ENCODE data around the gene SSTR4. TPM values are rescaled to one million over a fixed set of nuclear protein-coding genes. Genes with fewer than 3 reads are reported as not detected.

The SSTR4 gene, protein sequence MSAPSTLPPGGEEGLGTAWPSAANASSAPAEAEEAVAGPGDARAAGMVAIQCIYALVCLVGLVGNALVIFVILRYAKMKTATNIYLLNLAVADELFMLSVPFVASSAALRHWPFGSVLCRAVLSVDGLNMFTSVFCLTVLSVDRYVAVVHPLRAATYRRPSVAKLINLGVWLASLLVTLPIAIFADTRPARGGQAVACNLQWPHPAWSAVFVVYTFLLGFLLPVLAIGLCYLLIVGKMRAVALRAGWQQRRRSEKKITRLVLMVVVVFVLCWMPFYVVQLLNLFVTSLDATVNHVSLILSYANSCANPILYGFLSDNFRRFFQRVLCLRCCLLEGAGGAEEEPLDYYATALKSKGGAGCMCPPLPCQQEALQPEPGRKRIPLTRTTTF
- not detected in 2 replicates for total RNA-seq
- polyA plus RNA-seq = not detected in 2 replicates
- polyA plus RNA-seq (2011; cell fraction: cytosol; rRNA removed) = not detected in 2 replicates
- polyA plus RNA-seq (2011; cell fraction: nucleus; rRNA removed) = not detected in 2 replicates
- not detected in 2 replicates for polyA plus RNA-seq (2012)
- polyA minus RNA-seq = not detected in 2 replicates
- not detected for polyA minus RNA-seq (2011; cell fraction: cytosol; rRNA and poly(A)+ RNA removed)
- polyA minus RNA-seq (2011; cell fraction: nucleus; rRNA and poly(A)+ RNA removed) = not detected in 2 replicates
- not detected for Bru-seq, nascent RNA
- BruChase-seq, experiment 1, labeled RNA remaining after a 6-hour chase = not detected
- not detected for BruChase-seq, experiment 2, labeled RNA remaining after a 2-hour chase
- long read RNA-seq = 0 reads

DNA sequence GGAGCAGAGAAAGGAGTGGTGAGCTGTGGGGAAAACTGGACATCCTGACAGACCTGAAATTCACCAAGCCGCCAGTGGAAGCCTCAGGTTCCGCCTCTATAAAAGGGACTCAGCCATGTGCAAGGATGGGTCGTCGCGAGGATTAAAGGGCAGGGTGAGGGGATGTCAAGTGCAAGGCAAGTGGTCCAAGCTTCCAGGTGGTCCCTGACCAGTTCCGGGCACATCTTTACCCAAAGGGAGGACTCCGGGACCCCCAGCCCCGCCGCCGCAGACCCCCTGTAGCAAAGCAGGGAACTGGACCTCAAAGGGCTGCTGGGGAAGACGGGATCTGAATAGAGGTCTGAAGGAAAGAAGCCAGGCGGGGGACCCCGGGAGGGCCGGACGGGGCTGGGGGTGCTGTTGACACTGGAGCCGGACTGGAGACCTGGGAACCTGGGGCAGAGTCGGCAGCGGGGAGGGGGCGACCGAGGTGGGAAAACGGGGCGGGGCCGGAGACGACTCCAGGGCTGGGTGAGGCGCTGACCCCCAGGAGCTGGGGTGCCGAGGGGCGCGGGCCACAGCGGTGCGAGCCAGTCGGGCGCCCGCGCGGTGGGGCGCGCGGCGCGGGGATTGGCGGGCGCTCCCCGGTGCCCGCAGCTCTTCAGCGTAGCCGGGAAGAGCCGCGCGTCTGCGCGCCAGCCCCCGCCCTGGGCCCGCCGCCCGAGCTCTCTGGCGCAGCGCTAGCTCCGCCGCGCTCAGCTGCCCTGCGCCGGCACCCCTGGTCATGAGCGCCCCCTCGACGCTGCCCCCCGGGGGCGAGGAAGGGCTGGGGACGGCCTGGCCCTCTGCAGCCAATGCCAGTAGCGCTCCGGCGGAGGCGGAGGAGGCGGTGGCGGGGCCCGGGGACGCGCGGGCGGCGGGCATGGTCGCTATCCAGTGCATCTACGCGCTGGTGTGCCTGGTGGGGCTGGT, at the start of gene SSTR4:
TSS of gene SSTR4 (plus strand) at position 592 of the 951 bp plus-strand sequence. CDS start at position 764, 172 bp downstream.
- CTCF ChIA-PET = interaction anchor here (1.1 to 1.4 kb wide), 2 partner anchors 343 kb away, joined by 3 to 9 read pairs; no protein-coding TSS in a partner anchor
- no peak for FAIRE-seq

More for the DNA sequence above, at the start of gene SSTR4:
- Histone ChIP-seq H2AFZ (ENCODE audit: low read depth, low read length) (no peak within 1 kb of the TSS), H3K79me2 (ENCODE audit: control insufficient read depth, insufficient read depth, low read length) (no peaks in the 10 kb centered on the region), H3K4me1 (ENCODE audit: control insufficient read depth, extremely low read depth, insufficient read depth, low read length) (no peaks in the 10 kb centered on the region), H3K27me3 (ENCODE audit: control insufficient read depth in 2 of 2, insufficient read depth in 2 of 2, low read length in 2 of 2) (peaks cover 9 to 26% of the 10 kb centered on the region in 2 experiments), H3K9ac (replicated peaks; ENCODE audit: extremely low read depth, insufficient read depth, low read length) (no peak within 1 kb of the TSS), H3K27ac (ENCODE audit: insufficient read depth, low read depth, low read length) (no peak within 1 kb of the TSS), H3K4me2 (ENCODE audit: insufficient read depth, low read length) (no peak within 1 kb of the TSS), H3K4me3 (replicated peaks in 1 of 3; ENCODE audit: insufficient read depth in 1 of 3, low read depth in 1 of 3, low read length in 3 of 3) (no peak within 1 kb of the TSS), H3K9me3 (replicated peaks; ENCODE audit: control insufficient read depth, insufficient read depth, low read length) (no peaks in the 10 kb centered on the region), H4K20me1 (replicated peaks; ENCODE audit: control insufficient read depth, extremely low read depth, insufficient read depth, low read length) (no peaks in the 10 kb centered on the region), H3K9me1 (replicated peaks; ENCODE audit: control insufficient read depth, extremely low read depth, insufficient read depth, low read length) (no peaks in the 10 kb centered on the region), H3K36me3 (ENCODE audit: control insufficient read depth in 2 of 2, extremely low read depth in 1 of 2, insufficient read depth in 2 of 2, low read length in 2 of 2) (no peaks in the 10 kb centered on the region)
- POLR2A ChIA-PET = no interaction called here
- intact Hi-C loops (cut with micrococcal nuclease) (no loop called here), dilution Hi-C loops (cut with MboI; ENCODE audit: extremely low pct_ligation_motif_present, low sequenced_read_pairs) (no loop called here)
- TF ChIP-seq, protein P1, sequence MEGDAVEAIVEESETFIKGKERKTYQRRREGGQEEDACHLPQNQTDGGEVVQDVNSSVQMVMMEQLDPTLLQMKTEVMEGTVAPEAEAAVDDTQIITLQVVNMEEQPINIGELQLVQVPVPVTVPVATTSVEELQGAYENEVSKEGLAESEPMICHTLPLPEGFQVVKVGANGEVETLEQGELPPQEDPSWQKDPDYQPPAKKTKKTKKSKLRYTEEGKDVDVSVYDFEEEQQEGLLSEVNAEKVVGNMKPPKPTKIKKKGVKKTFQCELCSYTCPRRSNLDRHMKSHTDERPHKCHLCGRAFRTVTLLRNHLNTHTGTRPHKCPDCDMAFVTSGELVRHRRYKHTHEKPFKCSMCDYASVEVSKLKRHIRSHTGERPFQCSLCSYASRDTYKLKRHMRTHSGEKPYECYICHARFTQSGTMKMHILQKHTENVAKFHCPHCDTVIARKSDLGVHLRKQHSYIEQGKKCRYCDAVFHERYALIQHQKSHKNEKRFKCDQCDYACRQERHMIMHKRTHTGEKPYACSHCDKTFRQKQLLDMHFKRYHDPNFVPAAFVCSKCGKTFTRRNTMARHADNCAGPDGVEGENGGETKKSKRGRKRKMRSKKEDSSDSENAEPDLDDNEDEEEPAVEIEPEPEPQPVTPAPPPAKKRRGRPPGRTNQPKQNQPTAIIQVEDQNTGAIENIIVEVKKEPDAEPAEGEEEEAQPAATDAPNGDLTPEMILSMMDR (IDR thresholded peaks at IDR 0.05; ENCODE audit: extremely low read depth in 1 of 2, insufficient read depth in 1 of 2, low read depth in 1 of 2, low read length in 2 of 2) = no peak
- peak; percentile 60 for TF ChIP-seq EZH2 (IDR thresholded peaks at IDR 0.05; ENCODE audit: borderline replicate concordance, low read depth, low read length, severe bottlenecking)
- no peak for DNase-seq (ENCODE audit: low read depth, low spot score)
- no TSS peak for BruUV-seq (replicated peaks)
